MM.1S (cell line): ENCODE data around the gene GFOD1.

Source experiments
- DNase-seq: peaks from one replicate; pipeline ENCODE4 v3.0.0-alpha.2; 2015
- H2AFZ ChIP-seq: fragments of 300-600 bp; sonication (generic); 2 replicates; pipeline ENCODE4 v1.6.0; 2016; ENCODE audit warnings: antibody characterized with exemption, low read length
- H3F3A ChIP-seq: fragments of 300-600 bp; sonication (generic); 2 replicates; pipeline ENCODE4 v1.6.1; 2016; ENCODE audit warnings: mild to moderate bottlenecking, antibody characterized with exemption, low read length, moderate library complexity, mixed read lengths; ENCODE audit not compliant: insufficient read depth
- H3K27ac ChIP-seq: fragments of 300-600 bp; sonication (generic); 2 replicates; pipeline ENCODE4 v1.5.1; 2016; ENCODE audit warnings: mild to moderate bottlenecking, low read length
- H3K27me3 ChIP-seq: fragments of 300-600 bp; sonication (generic); replicated peaks from 2 replicates; pipeline ENCODE4 v1.6.0; 2016; ENCODE audit warnings: low read length; ENCODE audit not compliant: insufficient read depth
- H3K36me3 ChIP-seq: fragments of 300-600 bp; sonication (generic); replicated peaks from 2 replicates; pipeline ENCODE4 v1.6.1; 2016; ENCODE audit warnings: mild to moderate bottlenecking, low read length, mixed read lengths; ENCODE audit not compliant: insufficient read depth
- H3K4me1 ChIP-seq: fragments of 300-600 bp; sonication (generic); 2 replicates; pipeline ENCODE4 v1.6.1; 2016; ENCODE audit warnings: low read length, mixed read lengths
- H3K4me2 ChIP-seq: fragments of 300-600 bp; sonication (generic); 2 replicates; pipeline ENCODE4 v1.6.0; 2016; ENCODE audit warnings: low read depth, low read length
- H3K4me3 ChIP-seq: fragments of 300-600 bp; sonication (generic); 2 replicates; pipeline ENCODE4 v1.5.1; 2016; ENCODE audit warnings: low read length, mixed read lengths
- H3K79me2 ChIP-seq: fragments of 300-600 bp; sonication (generic); 2 replicates; pipeline ENCODE4 v1.6.1; 2016; ENCODE audit warnings: mixed run types, low read length, mixed read lengths
- H3K9ac ChIP-seq: fragments of 300-600 bp; sonication (generic); 2 replicates; pipeline ENCODE4 v1.6.1; 2016; ENCODE audit warnings: low read length, mixed read lengths
- H3K9me2 ChIP-seq: fragments of 300-600 bp; sonication (generic); replicated peaks from 2 replicates; pipeline ENCODE4 v1.6.1; 2016; ENCODE audit warnings: mild to moderate bottlenecking, low read length, mixed read lengths; ENCODE audit not compliant: insufficient read depth
- H3K9me3 ChIP-seq: fragments of 300-600 bp; sonication (generic); replicated peaks from 2 replicates; pipeline ENCODE4 v1.6.1; 2016; ENCODE audit warnings: mild to moderate bottlenecking, low read length, mixed read lengths; ENCODE audit not compliant: insufficient read depth
- H4K20me1 ChIP-seq: fragments of 300-600 bp; sonication (generic); 2 replicates; pipeline ENCODE4 v1.6.1; 2016; ENCODE audit warnings: mild to moderate bottlenecking, low read length, moderate library complexity, mixed read lengths; ENCODE audit not compliant: insufficient read depth
- EZH2 ChIP-seq: fragments of 300-600 bp; sonication (generic); optimal IDR thresholded peaks from 2 replicates; pipeline ENCODE3; 2017; ENCODE audit warnings: low read depth, mild to moderate bottlenecking, antibody characterized with exemption, low read length, mixed read lengths
- EZH2phosphoT487 ChIP-seq: fragments of 300-600 bp; sonication (generic); IDR thresholded peaks from 2 replicates; pipeline ENCODE4 v1.6.1; 2018; ENCODE audit warnings: antibody characterized with exemption, low read length
- TF ChIP-seq, protein P1 (sequence below): fragments of 300-600 bp; sonication (generic); IDR thresholded peaks from 2 replicates; pipeline ENCODE4 v1.5.1; 2016; ENCODE audit warnings: antibody characterized with exemption, low read length, mixed read lengths

GFOD1 gene

DNA sequence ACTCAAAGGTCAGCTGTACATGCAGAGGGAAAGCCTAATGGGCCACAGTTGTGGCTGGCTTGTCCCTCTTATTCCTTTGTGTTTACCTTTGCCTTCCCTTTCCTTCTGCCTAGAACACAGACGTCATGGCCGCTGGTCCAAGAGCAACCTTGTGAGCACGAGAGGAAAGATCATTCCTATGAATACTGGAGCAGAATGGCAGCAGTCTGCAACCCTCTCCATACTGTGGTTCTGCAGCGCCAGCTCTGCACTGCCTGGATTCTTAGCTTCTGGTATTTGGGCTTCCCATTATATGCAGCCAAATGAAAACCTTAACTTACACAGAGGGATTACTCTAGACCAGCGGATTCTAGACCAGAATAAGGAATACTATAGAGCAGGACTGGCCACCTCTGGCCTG lies 171.5 kb downstream of the GFOD1 start:
- no peak for DNase-seq
- no peaks in the 10 kb centered on the region for H4K20me1 ChIP-seq
- H3K36me3 ChIP-seq: peaks cover 13% of the 10 kb centered on the region; the same call in 1 of the 2 replicates
- no peak overlapping the region for H2AFZ ChIP-seq
- no peak overlapping the region for H3K9ac ChIP-seq
- no peak overlapping the region for H3K27ac ChIP-seq
- H3K27me3 ChIP-seq: no peaks in the 10 kb centered on the region
- no peaks in the 10 kb centered on the region for H3K4me1 ChIP-seq
- no peaks in the 10 kb centered on the region for H3K9me3 ChIP-seq
- H3F3A ChIP-seq: no peaks in the 10 kb centered on the region
- TF ChIP-seq, protein P1, sequence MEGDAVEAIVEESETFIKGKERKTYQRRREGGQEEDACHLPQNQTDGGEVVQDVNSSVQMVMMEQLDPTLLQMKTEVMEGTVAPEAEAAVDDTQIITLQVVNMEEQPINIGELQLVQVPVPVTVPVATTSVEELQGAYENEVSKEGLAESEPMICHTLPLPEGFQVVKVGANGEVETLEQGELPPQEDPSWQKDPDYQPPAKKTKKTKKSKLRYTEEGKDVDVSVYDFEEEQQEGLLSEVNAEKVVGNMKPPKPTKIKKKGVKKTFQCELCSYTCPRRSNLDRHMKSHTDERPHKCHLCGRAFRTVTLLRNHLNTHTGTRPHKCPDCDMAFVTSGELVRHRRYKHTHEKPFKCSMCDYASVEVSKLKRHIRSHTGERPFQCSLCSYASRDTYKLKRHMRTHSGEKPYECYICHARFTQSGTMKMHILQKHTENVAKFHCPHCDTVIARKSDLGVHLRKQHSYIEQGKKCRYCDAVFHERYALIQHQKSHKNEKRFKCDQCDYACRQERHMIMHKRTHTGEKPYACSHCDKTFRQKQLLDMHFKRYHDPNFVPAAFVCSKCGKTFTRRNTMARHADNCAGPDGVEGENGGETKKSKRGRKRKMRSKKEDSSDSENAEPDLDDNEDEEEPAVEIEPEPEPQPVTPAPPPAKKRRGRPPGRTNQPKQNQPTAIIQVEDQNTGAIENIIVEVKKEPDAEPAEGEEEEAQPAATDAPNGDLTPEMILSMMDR: no peak
- TF ChIP-seq EZH2 (no peak), EZH2phosphoT487 (no peak)
- no peaks in the 10 kb centered on the region for H3K9me2 ChIP-seq
- H3K4me2 ChIP-seq: no peak overlapping the region
- no peaks in the 10 kb centered on the region for H3K79me2 ChIP-seq
- no peak overlapping the region for H3K4me3 ChIP-seq

DNA sequence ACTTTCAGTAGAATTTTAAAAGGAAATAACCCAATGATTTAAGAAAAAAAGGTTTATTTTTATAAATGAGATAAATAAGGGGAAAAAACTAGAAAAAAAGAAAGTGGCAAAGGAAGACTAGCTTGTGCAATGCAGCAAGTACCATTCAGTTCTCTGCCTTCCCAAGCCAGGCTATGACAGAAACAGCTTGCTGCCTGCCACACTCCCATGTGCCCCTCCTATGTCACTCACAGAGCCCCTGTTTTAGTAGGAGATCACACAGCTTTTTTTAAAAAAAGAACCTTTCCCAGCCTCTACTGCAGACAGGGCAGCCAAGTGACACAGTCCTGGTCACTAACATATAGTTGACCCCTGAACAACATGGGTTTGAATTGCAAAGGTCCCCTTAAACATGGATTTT lies 172.6 kb downstream of the GFOD1 start:
- no peaks in the 10 kb centered on the region for H3K9me2 ChIP-seq
- no peak for DNase-seq
- H3K36me3 ChIP-seq: peaks cover 9% of the 10 kb centered on the region; the same call in 1 of the 2 replicates
- no peaks in the 10 kb centered on the region for H3K9me3 ChIP-seq
- no peak overlapping the region for H3K4me3 ChIP-seq
- H3K4me2 ChIP-seq: no peak overlapping the region
- no peaks in the 10 kb centered on the region for H3K4me1 ChIP-seq
- no peak for TF ChIP-seq EZH2phosphoT487
- no peak for TF ChIP-seq EZH2
- TF ChIP-seq, protein P1: no peak
- H3K79me2 ChIP-seq: no peaks in the 10 kb centered on the region
- no peaks in the 10 kb centered on the region for H4K20me1 ChIP-seq
- no peaks in the 10 kb centered on the region for H3F3A ChIP-seq
- no peak overlapping the region for H3K27ac ChIP-seq
- no peak overlapping the region for H2AFZ ChIP-seq
- no peaks in the 10 kb centered on the region for H3K27me3 ChIP-seq
- H3K9ac ChIP-seq: no peak overlapping the region

DNA sequence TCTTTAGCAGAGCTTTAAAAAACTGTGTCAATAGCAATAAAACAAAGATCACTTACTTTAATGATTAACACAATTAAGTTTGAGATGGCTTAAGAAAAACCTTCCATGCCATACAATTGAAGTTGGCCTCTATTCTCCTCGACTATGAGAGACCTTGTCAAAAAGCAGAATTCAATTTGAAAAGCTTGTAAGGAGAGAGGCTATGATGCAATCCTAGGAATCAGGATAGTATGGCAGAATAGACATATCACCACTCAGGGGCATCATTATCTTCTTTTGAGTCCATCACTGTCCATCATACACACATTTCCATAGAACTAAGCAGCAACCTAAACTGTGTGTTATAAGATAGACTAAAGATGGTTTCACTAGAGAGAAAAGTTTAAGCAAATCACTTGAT lies 176.2 kb downstream of the GFOD1 start:
- Histone ChIP-seq H3K4me3 (no peak overlapping the region), H3K9me3 (no peaks in the 10 kb centered on the region), H3K27ac (no peak overlapping the region), H3K79me2 (no peaks in the 10 kb centered on the region), H2AFZ (no peak overlapping the region), H3K9me2 (no peaks in the 10 kb centered on the region), H4K20me1 (no peaks in the 10 kb centered on the region), H3K4me1 (no peaks in the 10 kb centered on the region), H3F3A (no peaks in the 10 kb centered on the region), H3K9ac (no peak overlapping the region), H3K4me2 (no peak overlapping the region), H3K27me3 (no peaks in the 10 kb centered on the region), H3K36me3 (peaks cover 4% of the 10 kb centered on the region; the same call in 1 of the 2 replicates)
- DNase-seq: no peak
- TF ChIP-seq EZH2 (no peak), EZH2phosphoT487 (no peak)
- TF ChIP-seq, protein P1: no peak
